NCI-H2227 (cell line): Measurements from ENCODE around the gene PPP1R12B.
"Not testable (repeated sequence)": the region's sequence is repeated elsewhere in the genome, so short reads cannot be mapped to it uniquely, and the experiment has no call there.

Experiments used
- DNase-seq: peaks from one replicate; lab custom pipeline; 2025; ENCODE audit not compliant: unreplicated experiment; lab: John Stamatoyannopoulos, UW

PPP1R12B gene

DNA sequence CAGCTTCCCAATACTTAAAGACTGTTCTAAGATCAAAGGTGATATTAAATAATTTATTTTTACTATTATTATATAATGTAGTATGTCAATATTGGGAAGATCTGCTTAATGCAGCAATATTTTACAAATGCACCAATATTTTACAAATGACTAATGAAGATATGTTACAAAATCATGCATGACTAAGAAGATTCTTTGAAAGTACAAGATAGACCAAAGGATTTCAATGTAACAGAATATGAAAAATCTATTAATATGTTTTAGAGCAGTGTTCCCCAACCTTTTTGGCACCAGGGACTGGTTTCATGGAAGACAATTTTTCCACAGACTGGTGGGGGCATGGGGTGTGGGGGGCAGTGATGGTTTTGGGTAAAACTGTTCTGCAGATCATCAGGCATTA lies 132.1 kb downstream of the PPP1R12B start:
- not testable (repeated sequence) for DNase-seq

DNA sequence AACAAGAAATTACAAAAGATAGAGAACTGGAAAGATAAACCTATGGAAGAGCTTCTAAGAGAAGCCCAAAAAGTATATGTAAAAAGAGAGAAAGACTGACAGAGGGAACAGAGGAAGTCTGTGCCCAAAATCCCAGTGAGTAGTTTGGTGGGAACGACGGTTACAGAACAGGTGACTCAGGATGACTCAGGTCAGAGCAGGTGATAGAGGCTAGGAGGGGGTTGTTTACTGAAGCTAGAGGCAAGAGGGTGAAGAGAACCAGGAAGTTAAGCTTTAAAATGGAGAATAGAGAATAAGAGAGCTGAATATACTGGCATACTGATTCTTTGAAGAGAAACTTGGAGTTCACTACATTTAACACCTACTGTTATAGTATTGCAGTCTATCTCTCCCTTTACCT lies 134.9 kb downstream of the PPP1R12B start:
- DNase-seq: not testable (repeated sequence)

DNA sequence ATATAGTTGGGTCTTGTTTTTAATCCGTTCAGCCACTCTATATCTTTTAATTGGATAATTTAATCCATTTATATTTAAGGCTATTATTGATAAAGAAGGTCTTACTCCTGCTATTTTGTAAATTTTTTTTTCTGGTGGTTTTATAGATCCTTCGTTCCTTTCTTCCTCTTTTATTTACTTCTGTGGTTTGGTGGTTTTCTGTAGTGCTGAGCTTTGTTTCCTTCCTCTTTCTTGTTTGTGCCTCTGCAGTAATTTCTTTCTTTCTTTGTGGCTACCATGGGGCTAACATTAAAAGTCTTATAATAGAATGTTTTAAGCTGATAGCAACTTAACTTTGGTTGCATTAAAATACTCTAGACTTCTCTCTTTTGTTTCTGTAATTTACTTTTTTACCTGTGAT lies 135.5 kb downstream of the PPP1R12B start:
- not testable (repeated sequence) for DNase-seq

DNA sequence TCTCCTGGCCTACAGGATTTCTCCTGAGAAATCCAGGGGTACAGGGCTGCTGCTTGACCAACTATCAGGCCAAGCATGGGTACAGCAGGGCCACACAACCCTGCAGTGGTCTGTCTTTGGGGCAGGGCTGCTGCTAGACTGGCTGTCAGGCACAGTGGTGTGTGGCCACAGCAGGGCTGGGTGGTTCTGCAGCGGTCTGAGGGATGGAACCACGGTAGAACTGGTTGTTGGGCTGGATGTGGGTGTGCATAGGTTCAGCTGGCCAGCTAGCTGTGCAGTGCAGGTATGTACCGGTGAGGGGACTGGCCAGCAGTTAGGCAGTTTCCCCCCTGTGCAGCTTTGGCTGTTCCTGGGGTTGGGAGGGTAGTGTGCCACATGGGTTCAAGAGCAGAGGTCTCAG lies 136.3 kb downstream of the PPP1R12B start:
- DNase-seq: not testable (repeated sequence)

DNA sequence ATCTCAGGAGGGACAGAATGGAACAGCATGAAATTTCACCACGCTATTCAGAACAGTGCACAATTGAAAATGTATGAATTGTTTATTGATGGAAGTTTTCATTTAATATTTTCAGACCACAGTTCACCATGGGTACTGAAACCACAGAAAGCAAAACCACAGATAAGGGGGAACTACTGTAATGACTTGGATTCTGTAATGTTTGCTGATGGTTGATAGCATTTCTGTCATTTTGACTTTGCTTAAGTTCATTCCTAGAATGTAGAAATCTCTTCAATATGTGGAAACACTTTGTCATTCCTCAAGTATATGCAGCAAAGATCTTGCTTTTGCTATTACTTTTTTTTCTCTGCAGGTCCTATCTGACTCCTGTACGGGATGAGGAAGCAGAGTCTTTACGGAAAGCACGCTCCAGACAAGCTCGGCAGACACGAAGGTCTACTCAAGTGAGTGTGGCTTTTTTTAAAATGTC lies 139.7 kb downstream of the PPP1R12B start:
- DNase-seq: not testable (repeated sequence)

DNA sequence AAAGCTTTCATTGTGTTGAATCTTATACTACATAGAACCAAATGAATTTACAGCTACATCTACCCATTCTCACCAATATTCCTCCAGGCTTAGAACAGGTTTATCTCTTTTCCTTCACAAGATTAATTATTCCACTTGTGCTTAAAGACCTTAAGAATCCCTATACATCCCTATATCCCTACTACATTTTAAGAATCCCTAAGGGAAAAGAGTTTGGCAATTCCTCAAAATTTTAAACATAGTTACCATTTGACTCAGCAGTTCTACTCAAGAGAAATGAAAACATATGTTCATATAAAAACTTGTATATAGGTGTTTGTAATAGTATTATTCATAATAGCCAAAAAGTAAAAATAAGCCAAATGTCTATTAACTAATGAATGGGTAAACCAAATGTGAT lies 140.6 kb downstream of the PPP1R12B start:
- DNase-seq: not testable (repeated sequence)

DNA sequence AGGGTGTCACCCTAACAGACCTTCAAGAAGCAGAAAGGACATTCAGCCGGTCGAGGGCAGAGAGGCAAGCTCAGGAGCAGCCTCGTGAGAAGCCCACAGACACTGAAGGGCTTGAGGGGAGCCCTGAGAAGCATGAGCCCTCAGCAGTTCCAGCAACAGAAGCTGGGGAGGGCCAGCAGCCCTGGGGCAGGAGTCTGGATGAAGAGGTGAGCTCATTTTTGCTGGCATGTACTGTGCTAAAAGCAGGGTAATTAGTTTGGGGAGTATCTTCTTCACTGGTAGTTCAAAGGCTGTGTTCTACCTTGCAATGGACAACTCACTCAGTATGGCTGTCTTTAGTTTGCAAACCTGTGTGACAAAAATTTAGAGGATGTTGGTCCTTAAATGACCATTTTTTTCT lies 144.6 kb downstream of the PPP1R12B start:
- DNase-seq: not testable (repeated sequence)

DNA sequence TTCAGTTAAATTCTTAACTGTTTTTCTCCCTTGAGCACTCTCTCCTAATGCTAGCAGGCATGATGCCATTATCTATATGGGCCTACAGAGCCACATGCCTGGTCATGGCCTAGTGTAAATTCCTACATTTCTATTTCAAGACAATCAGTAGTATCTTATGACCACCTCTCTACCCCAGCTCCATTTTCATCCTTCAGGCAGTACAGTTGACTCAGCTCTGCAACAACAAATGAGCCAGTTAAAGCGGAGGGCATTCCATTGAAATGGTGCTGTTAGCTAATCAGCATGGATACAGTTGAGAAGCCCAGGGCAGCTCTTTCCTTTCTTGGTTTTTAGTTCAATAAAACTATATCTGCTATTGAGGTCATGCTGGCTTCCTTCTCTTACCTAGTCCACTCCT lies 150.0 kb downstream of the PPP1R12B start:
- DNase-seq: no peak

DNA sequence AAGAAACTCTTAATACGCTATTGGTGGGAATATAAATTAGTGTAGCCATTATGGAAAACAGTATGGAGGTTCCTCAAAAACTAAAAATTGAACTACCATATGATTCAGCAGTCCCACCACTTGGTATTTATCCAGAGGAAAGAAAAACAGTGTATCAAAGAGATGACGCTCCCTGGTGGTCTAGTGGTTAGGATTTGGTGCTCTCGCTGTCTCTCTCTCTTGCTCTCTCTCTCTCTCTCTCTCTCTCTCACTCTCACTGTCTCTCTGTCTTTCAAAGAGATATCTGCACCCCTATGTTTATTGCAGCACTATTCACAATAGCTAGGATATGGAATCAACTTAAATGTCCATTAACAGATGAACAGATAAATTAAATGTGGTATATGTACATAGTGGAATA lies 151.5 kb downstream of the PPP1R12B start:
- DNase-seq: not testable (repeated sequence)

DNA sequence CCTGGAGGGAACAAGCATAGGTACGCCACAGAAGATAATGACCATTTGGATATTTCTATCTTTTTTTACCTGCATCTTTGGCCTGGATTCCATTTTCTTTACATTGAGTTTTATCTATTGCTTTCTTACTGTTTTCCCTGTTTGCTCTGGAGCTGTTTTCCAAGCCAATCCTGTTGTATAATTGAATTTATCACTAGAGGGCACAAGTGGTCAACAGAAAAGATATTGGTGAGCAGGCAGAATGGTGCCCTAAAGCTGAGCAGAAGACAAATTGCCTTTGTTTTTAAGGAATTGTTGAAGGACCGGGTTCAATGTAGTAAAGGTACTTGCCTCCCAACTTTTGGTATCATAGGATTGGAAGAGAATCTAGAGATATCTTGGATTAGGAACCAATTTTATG lies 152.8 kb downstream of the PPP1R12B start:
- DNase-seq: peak; percentile 42

DNA sequence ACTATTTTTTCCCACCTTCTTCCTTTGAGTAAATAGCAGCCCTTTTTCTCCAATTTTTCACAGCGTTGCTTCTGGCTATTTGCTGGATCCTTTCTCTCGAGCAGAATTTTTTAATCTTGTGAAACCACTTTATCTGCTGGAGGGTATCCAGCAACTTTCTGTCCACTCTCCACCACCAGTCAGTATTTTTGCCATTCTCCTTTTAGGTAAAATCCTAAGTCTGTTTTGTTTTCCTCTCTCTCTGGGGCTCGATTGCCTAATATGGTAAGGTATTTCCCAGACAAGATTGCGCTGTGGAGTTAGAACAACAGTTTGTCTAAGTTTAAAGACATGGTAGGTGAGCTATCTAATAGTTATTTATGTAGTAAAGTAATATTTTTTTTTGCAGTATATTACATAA lies 156.9 kb downstream of the PPP1R12B start:
- no peak for DNase-seq

DNA sequence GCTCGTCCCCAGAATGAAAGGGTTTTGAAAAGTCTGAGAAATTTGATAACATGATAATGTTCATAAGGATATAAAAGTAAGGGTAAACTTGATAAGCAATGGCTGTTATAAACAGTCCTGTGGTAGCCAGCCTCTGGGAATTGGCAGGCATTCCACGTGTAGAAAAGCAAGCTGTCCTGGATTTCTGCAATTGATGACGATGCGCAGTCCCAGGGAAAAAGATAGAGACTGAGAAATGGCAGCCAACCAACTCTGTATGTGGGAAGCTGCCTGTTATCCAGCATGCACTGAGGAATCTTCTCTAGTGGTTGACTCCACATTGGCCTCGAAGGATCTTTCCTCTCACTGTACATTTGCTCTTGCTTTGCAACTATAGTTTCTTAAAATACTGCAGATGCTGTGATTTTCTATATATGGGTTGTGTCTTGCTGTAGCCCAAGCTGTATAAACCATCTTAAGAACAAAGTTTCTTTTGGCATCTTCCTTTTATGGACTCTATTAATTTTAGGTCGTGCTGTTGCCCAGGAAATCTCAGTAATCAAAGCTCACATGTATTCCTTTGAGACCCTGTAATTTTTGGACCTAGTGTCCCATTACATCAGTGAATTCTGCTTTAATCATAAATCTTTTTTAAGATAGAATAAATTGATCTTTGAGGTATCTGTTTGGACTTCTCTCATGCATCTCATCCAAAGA lies 157.5 kb downstream of the PPP1R12B start:
- DNase-seq: not testable (repeated sequence)

DNA sequence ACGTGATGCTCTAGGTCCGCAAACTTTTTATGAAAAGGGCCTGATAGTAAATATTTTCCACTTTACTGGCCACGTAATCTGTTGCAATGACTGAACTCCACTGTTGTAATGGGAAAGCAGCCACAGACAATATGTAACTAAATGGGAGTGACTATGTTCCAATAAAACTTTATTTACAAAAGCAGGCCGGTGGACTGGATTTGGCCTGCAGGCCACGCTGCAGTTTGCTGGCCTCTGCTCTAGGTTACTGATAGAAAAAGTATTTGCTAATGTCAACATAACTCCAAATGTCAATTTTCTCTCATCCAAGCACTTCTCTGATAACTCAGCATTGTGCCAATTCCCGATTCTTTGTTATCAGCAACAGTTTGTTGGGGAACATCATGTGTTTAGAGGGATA lies 160.4 kb downstream of the PPP1R12B start:
- DNase-seq: not testable (repeated sequence)

DNA sequence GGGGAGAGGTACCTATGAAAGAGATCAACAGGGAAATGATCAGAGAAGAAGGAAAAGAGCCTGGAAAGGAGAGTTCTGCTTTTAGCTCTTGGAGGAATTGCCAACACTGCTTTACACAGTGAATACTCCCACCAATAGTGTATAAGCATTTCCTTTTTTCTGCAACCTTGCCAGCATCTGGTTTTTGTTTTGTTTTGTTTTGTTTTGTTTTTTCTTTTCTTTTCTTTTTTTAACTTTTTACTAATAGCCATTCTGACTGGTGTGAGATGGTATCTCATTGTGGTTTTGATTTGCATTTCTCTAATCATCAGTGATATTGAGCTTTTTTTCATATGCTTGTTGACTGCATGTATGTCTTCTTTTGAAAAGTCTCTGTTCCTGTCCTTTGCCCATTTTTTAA lies 165.4 kb downstream of the PPP1R12B start:
- not testable (repeated sequence) for DNase-seq

DNA sequence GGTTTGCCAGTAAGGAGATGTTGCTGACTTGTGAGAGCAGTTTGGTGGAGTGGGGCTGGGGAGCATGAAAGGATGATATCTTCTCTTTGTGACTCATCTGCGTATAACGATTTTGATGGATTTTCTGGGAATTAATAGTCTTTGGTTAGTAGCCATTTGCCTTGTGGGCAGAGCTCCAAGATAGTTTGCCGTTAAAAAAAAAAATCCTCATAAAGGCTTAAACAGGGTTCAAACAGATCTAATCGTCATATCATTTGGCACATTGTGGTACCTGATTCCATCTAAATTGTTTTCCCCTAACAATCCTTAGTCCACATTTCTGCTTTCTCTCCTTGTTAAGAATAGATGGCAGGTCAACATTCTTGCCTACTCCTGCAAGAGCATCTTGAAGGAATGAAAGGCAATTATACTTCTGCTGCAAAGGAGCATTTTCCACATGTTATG lies 168.0 kb downstream of the PPP1R12B start:
- no peak for DNase-seq

DNA sequence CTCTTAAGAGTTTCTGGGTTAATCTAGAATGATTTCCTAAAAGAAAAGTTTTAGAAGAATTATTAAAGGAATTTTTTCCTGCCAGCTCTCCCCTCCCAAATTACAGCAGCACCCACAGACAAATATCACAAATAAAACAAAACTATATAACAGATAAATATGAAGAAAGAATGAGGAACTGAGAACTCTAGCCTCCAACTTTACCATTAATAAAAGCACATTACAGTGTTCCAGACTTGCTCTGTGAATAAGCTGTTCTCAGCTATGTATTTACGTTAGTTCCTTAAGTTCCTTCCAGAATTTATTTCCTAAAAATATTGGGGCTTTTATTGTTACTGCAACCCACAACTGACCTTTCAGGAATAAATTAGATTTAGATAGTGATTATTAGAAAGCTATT lies 168.6 kb downstream of the PPP1R12B start:
- not testable (repeated sequence) for DNase-seq

DNA sequence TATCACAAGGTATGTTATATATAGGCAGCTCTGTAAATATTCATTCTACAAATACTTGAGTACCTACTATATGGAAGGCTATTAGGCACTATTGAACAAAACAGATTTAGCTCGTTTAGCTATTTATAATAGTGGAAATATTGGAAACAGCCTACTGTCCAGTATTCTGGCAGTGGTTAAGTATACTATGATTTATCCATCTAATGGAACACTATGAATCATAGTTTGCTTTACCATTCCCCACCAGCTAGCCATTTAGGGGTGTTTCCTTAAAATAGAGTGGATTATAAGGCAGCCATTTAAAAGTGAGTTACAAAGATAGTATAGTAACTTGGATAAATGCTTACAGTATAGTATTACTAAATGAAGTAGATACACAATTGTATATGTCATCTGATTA lies 169.7 kb downstream of the PPP1R12B start:
- not testable (repeated sequence) for DNase-seq

DNA sequence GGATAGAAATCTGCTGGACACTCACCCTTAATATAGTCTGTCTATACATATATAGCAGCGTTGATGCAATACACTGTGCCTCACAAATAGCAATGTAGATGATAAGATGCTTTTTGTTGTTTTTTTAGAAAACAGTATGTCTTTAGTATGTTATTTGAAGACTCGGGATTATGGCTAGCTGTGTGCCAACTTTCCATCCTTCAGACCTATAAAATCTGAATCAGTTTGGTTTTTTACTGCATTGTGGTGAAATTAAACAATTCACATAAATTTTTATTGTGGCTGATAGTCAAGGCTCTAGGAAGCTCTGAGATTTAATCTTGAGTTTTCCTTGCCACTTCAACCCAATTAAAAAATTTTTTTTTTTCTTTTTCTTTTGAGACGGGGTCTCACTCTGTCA lies 170.4 kb downstream of the PPP1R12B start:
- not testable (repeated sequence) for DNase-seq

DNA sequence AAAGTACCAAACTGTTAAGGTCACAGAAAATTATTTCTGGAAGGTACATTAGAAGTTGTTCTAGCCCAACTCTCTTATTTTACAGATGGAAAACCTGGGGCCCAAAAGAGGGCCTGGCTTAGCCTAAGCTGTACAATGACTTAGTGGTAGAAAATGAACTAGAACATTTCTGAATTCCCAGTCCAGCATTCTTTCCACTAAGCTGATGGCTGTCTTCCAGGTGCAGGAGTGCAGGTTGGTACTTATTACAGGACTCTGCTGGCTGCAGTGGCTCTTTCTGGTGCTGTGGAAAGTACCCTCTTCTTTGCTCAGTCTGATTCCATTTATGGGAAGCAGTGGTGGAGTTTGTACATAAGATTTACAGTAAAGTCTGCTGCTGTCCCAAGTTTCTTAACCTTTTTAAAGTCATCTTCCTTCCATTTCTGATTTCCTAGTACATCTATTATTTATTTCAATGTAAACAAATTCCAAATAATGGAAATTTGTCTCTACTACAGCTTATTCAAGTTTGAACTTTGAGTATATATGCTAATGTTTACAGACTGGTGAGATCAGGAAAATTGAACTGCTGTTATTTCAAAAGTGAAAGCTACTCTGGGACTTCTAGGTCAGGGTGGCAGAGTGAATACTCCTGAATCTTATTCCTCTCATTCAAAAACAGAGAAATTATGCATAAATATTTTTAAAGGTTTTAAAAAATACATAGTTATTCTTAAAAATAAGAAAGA lies 171.8 kb downstream of the PPP1R12B start:
- not testable (repeated sequence) for DNase-seq

DNA sequence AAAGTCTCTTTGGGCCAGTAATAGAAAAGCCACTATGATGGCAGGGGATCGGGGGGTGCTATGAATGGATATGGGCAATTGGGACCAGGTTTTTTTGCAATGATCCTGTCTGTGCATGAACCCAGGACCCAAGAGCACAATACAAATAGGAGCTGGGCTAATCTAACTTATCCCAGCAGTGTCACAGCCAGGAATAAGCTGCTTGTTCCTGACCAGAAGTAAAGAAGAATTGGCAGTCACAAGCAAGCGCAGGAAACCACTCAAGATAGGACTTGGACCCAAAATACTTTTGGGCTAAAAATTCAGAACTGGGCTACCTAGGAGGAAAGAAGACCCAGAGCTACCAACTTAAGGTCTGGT lies 172.3 kb downstream of the PPP1R12B start:
- not testable (repeated sequence) for DNase-seq

DNA sequence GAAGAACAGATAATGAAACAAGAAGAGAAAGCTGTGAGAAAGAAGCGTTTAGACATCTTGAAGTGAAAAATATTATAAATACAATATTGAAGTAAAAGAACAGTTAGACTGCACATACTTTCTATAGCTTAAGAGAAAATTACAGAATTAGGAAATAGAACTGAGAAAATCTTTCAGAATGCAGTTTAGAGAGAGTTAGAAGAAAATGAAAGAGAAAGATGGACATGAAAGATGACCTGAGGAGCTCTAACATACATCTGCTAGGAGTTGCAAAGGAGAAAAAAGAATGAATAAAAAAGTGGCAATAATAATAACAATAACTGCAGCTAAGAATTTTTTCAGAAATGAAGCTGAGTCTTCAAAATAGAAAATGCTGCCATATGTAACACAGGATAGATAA lies 173.0 kb downstream of the PPP1R12B start:
- DNase-seq: not testable (repeated sequence)

DNA sequence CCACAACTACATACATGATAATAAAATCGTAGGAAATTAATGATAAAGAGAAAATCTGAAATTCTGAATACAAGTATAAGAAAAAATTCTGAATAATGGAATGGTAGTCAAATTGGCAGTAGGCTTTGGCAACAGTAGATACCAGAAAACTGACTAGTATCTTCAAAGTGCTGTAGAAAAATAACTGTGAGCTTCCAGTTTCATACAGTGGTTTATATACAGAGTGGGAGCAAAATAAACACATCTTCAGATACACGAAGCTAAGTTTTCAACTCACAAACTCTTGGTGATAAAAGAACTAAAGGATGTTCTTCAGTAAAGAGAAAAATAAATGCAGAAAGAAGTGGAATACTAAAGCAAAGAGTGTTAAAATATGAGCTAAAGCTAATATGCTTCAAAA lies 173.4 kb downstream of the PPP1R12B start:
- no peak for DNase-seq
